ENCODE results near the gene KRTAP2-2. TPM values are rescaled to one million over a fixed set of nuclear protein-coding genes. Genes with fewer than 3 reads are reported as not detected.
"Not testable (repeated sequence)": the region's sequence is repeated elsewhere in the genome, so short reads cannot be mapped to it uniquely, and the experiment has no call there.

KRTAP2-2 gene, protein sequence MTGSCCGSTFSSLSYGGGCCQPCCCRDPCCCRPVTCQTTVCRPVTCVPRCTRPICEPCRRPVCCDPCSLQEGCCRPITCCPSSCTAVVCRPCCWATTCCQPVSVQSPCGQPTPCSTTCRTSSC
- total RNA-seq: not detected
- not detected for polyA plus RNA-seq

DNA sequence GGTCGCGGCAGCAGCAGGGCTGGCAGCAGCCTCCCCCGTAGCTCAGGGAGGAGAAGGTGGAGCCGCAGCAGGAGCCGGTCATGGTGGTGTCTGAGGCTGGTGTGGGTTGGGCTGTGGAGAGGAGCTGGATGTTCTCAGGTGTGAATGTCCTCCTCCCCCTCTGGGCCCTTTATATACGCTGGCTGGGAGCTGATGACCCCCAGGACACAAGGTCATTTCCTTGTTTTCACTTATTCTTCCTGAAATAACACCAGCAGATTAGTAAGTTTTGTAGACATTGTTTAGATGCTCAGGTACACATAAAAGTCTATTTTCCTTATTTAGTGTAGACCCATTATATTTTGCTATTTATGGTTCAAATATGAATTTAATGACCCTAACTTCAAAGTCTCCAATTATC, at the start of gene KRTAP2-2:
Gene KRTAP2-2, minus strand, starts transcription at position 101 of the 400 bp plus-strand sequence. Its CDS starts 19 bp downstream, at position 82.
- intact Hi-C loops (cut with DNase I); H3K9me3 ChIP-seq: not testable (repeated sequence)
- WGBS, 2 donors: 48 to 71% methylated on average over 1 of the region's 6 CpGs

DNA sequence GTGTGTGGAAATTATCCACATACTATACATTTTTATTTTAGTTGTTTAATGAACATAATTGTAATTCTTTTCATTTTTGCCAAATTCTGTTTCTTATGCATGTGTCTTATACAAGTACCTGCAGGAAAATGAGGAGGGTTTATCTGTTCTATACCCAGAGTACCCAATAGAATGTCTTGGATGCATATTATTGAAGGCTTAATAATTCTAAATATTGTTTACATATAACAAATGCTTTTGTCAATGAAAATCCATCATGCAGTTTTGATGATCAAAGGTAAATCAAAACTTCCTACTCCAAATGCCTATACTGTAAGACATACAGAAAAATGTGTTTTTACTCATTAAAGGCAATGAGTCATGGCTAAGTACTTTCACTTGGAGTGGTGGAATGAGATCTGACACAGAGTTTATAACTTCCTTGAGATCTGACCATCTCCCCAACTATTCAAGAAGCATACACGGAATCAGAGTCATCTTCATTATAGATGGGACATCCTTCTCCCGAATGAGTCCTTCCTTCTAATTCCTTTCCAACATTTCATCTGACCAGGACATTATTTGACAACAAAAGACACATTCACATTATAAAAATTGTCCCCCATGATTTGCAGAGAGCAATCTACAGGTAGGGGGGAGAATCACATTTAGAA, 49.5 kb upstream of the KRTAP2-2 start:
- H3K27ac ChIP-seq; H3K27me3 ChIP-seq; H3K36me3 ChIP-seq; H3K9me3 ChIP-seq; H3K4me3 ChIP-seq; H3K4me1 ChIP-seq; DNase-seq; intact Hi-C loops (cut with DNase I): not testable (repeated sequence)
- WGBS, 2 donors: 77 to 85% methylated on average over 2 of the region's 2 CpGs

More for the DNA sequence above, at the start of gene KRTAP2-2:
- not testable (repeated sequence) for DNase-seq, H3K27ac ChIP-seq, H3K4me3 ChIP-seq, H3K36me3 ChIP-seq, H3K27me3 ChIP-seq, H3K4me1 ChIP-seq

DNA sequence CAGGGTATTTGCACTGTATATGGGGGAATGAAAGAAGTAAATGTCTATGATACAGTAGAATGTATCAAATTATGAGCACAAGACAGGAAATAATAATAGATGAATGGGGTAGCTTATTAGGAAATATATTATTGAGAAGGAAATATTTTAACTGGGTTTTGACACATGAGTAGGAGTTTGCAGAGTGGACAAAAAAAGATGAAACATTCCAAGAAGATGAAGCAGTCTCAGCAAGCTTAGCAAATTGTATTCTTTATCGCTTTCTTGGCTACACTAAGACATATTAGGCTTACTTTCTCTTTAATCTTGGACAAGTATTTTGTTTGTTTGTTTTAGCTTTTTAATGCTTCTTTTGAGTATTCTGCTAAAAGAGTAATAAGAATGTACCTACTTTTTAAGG, 48.9 kb upstream of the KRTAP2-2 start:
- intact Hi-C loops (cut with DNase I): no loop called here
- WGBS, 2 donors: 88 to 95% methylated on average over 1 of the region's 1 CpG
- DNase-seq: no peak

DNA sequence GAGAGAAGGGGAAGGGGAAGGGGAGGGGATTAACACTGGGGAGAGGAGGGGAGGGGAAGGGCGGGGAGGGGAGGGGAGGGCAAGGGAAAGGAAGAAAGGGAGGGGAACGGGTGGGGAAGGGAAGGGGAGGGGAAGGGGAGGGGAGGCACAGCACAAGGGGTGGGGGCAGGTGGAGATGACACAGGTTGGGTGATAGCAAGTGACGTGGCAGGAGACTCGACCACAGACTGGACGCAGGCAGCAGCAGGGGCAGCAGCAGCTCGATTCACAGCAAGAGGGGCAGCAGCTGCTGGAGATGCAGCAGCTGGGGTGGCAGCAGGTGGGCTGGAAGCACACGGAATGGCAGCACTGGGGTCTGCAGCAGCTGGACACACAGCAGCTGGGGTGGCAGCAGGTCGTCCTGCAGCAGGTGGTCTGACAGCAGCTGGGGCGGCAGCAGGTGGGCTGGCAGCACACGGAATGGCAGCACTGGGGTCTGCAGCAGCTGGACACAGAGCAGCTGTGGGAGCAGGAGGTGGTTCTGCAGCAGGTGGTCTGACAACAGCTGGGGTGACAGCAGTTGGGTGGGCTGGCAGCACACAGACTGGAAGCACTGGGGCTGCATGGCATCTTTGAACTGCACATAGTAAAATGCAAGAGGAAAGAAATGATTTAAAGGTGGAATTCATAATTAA, 46.7 kb upstream of the KRTAP2-2 start, which contains the start of gene KRTAP4-16:
Gene KRTAP4-16, minus strand, starts transcription at position 624 of the 674 bp plus-strand sequence. Its CDS starts 0 bp downstream, at position 624.
- Histone ChIP-seq H3K4me3 (no peak within 1 kb of the TSS), H3K36me3 (no peaks in the 10 kb centered on the region), H3K4me1 (no peaks in the 10 kb centered on the region), H3K9me3 (no peaks in the 10 kb centered on the region), H3K27me3 (no peaks in the 10 kb centered on the region), H3K27ac (no peak within 1 kb of the TSS)
- DNase-seq: no peak
- no peak for TF ChIP-seq EP300 (IDR thresholded peaks at IDR 0.05)
- no peak for TF ChIP-seq POLR2AphosphoS5 (IDR thresholded peaks at IDR 0.05)
- TF ChIP-seq, protein P1, sequence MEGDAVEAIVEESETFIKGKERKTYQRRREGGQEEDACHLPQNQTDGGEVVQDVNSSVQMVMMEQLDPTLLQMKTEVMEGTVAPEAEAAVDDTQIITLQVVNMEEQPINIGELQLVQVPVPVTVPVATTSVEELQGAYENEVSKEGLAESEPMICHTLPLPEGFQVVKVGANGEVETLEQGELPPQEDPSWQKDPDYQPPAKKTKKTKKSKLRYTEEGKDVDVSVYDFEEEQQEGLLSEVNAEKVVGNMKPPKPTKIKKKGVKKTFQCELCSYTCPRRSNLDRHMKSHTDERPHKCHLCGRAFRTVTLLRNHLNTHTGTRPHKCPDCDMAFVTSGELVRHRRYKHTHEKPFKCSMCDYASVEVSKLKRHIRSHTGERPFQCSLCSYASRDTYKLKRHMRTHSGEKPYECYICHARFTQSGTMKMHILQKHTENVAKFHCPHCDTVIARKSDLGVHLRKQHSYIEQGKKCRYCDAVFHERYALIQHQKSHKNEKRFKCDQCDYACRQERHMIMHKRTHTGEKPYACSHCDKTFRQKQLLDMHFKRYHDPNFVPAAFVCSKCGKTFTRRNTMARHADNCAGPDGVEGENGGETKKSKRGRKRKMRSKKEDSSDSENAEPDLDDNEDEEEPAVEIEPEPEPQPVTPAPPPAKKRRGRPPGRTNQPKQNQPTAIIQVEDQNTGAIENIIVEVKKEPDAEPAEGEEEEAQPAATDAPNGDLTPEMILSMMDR (IDR thresholded peaks at IDR 0.05): no peak
- intact Hi-C loops (cut with DNase I): no loop called here
- 57 to 59% methylated on average over 9 to 10 of the region's 10 CpGs for WGBS, 2 donors

More for the DNA sequence above, 48.9 kb upstream of the KRTAP2-2 start:
- Histone ChIP-seq H3K27me3 (no peaks in the 10 kb centered on the region), H3K9me3 (no peaks in the 10 kb centered on the region), H3K27ac (no peak overlapping the region), H3K36me3 (no peaks in the 10 kb centered on the region), H3K4me1 (no peaks in the 10 kb centered on the region), H3K4me3 (no peak overlapping the region)
- TF ChIP-seq EP300 (IDR thresholded peaks at IDR 0.05) (no peak), POLR2AphosphoS5 (IDR thresholded peaks at IDR 0.05) (no peak), POLR2A (IDR thresholded peaks at IDR 0.05) (no peak)
- TF ChIP-seq, protein P1 (IDR thresholded peaks at IDR 0.05): no peak

DNA sequence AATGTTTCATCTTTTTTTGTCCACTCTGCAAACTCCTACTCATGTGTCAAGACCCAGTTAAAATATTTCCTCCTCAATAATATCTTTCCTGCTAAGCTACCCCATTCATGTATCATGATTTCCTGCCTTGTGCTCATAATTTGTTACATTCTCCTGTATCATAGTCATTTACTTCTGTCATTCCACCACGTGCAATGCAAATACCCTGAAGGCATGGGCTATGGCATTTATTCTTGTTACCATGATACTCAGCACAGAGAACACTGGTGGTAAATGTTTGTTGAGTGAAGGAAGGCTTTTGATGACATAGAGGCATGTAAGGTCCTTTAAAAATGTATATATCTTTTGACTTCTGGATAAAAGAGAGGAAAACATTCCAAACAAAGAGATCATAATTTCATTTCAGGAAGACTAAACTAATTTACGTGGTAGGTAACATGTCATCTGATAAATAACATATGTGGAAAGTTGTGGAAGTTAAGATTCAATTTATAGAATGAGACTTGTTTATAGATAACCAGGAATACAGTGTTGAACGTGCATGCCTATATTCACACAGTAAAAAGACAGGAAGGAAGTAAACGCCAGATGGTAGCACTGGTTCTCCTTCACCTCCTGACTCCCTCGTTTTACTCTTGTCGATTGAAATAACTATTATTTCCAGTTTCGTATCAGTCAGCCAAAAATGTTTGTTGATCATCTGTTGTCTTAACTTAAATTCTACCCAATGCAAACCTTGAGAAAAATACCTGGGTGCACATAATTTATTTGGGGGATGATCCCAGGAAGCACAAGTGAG, 44.9 kb upstream of the KRTAP2-2 start:
- intact Hi-C loops (cut with DNase I); H3K27me3 ChIP-seq; H3K9me3 ChIP-seq; DNase-seq; H3K4me1 ChIP-seq; H3K4me3 ChIP-seq; H3K27ac ChIP-seq; H3K36me3 ChIP-seq: not testable (repeated sequence)
- 41 to 72% methylated on average over 7 of the region's 7 CpGs for WGBS, 2 donors

DNA sequence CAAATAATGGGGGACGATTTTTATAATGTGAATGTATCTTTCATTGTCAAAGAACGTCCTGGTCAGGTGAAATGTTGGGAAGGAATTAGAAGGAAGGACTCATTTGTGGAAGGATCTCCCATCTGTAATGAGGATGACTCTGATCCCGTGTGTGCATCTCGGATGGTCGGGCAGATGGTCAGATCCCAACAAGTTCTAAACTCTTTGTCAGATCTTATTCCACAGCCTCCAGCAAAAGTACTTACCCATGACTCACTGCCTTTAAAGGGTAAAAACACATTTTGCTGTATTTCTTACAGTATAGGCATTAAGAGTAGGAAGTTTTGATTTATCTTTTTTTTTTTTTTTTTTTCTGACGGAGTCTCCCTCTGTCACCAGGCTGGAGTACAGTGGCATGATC, 43.5 kb upstream of the KRTAP2-2 start:
- no peak overlapping the region for H3K4me3 ChIP-seq
- H3K27me3 ChIP-seq: no peaks in the 10 kb centered on the region
- no peak overlapping the region for H3K27ac ChIP-seq
- intact Hi-C loops (cut with DNase I): no loop called here
- DNase-seq: no peak
- 80 to 85% methylated on average over 6 of the region's 6 CpGs for WGBS, 2 donors
- H3K4me1 ChIP-seq: no peaks in the 10 kb centered on the region
- no peaks in the 10 kb centered on the region for H3K9me3 ChIP-seq
- H3K36me3 ChIP-seq: no peaks in the 10 kb centered on the region
- TF ChIP-seq EP300 (IDR thresholded peaks at IDR 0.05) (no peak), POLR2AphosphoS5 (IDR thresholded peaks at IDR 0.05) (no peak)
- TF ChIP-seq, protein P1 (IDR thresholded peaks at IDR 0.05): no peak

Measured in sigmoid colon (tissue), 7 donors.